Stimulated activated CD4-positive, alpha-beta T cell treated with anti-CD3 and anti-CD28 coated beads, Interleukin-12 subunit alpha, Interleukin-12 subunit beta, amount 100 ng/mL, for 24 hours (primary cell): ENCODE results near the gene SYCE1.
"Not testable (repeated sequence)": the region's sequence is repeated elsewhere in the genome, so short reads cannot be mapped to it uniquely, and the experiment has no call there.

Experiments used
- DNase-seq, 2 experiments: peaks; one replicate each; pipeline ENCODE4 v3.0.0-alpha.2; 2020; ENCODE audit warnings: low read depth in 2 of 2

SYCE1 gene

GRCh38 chr10:133565441-133566294 is at the start of gene SYCE1:
SYCE1 (minus strand) TSS chr10:133565583; CDS start chr10:133565529, 54 bp downstream.
- DNase-seq: no peak

- DNase-seq: no peak
Observed at GRCh38 chr10:133614830-133615580, 49.6 kb upstream of the SYCE1 start.

GRCh38 chr10:133613699-133614098 is 48.3 kb upstream of the SYCE1 start:
- no peak for DNase-seq

GRCh38 chr10:133611079-133611478 is 45.7 kb upstream of the SYCE1 start:
- DNase-seq: no peak

- DNase-seq: no peak
Observed at GRCh38 chr10:133608855-133609254, 43.5 kb upstream of the SYCE1 start.

DNA sequence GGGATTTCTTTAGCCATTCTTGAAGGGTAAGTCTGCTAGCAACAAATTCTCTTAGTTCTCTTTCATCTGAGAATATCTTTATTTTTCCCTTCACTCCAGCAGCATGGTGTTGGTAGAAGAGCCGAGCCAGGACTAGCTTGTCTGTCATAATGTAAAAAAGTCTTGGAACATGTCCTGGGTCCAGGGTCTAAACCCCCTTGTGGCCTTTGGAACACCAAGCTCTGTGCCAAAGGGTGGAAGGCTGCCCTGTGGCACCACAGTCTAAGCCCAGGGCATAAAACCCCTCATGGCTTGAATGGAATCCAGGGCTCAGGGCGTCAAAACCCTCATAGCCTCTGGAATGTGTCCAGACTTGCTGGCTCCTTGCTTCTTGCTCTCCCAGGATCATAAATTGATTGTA is 38.1 kb upstream of the SYCE1 start:
- not testable (repeated sequence) for DNase-seq

DNA sequence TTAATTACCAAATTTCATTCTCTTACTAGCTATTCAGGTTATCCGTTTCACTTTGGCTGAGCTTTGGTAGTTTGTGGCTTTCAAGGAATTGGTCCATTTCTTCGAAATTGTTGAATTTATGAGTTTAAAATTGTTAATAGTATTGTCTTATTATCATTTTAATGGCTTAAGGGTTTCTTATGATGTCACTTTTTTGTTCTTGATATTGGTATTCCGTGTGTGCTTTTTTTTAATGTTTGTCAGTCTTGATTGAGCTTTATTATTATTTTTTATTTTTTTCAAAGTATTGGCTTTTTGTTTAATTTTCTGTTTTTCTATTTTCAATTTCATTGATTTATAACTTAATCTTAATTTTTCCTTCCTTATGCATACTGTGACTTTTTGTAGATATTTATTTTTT is 35.3 kb upstream of the SYCE1 start:
- no peak for DNase-seq

DNA sequence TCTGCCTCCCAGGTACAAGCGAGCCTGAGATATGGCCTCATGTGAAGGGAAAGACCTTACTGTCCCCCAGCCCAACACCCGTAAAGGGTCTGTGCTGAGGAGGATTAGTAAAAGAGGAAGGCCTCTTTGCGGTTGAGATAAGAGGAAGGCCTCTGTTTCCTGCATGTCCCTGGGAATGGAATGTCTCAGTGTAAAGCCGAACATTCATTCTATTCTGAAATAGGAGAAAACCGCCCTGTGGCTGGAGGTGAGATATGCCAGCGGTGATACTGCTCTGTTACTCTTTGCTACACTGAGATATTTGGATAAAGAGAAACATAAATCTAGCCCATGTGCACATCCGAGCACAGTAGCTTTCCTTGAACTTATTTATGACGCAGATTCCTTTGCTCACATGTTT is 34.5 kb upstream of the SYCE1 start:
- DNase-seq: not testable (repeated sequence)

DNA sequence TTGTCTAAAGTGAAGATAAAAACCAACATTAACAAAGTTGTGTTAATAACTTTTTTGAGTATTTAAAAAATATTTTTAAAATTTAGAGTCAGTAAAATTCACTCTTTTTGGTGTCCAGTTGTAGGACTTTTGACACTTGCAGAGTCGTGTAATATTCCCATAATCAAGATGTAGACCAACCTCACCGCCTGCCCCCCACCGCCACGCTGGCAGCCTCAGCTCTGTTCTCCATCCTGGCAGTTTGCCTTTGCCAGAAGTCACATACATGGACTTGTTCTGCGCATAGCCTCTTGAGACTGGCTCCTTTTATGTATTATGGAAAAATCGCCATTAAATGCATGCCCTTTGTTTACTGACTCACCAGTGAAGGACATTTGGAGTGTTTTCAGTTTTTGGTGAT is 27.3 kb upstream of the SYCE1 start:
- DNase-seq: no peak

DNA sequence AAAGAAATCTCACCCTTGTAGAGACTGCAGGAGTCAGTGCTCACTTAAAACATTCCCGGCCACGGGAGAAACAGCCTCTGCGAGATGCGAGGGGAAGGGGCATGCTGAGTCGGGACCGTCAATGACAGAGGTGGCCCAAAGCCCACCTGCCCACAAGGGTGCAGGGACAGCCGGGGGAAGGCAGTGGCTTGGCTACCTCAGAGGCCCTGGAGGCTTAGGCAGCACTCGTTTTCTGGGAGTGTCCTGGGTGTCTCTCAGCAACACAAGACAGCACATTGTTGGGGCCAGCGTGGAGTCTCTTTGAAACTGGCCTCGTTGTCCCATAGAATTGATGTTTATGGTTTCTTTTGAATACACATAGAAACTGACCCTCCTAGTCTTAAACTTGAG is 25.6 kb upstream of the SYCE1 start:
- no peak for DNase-seq

DNA sequence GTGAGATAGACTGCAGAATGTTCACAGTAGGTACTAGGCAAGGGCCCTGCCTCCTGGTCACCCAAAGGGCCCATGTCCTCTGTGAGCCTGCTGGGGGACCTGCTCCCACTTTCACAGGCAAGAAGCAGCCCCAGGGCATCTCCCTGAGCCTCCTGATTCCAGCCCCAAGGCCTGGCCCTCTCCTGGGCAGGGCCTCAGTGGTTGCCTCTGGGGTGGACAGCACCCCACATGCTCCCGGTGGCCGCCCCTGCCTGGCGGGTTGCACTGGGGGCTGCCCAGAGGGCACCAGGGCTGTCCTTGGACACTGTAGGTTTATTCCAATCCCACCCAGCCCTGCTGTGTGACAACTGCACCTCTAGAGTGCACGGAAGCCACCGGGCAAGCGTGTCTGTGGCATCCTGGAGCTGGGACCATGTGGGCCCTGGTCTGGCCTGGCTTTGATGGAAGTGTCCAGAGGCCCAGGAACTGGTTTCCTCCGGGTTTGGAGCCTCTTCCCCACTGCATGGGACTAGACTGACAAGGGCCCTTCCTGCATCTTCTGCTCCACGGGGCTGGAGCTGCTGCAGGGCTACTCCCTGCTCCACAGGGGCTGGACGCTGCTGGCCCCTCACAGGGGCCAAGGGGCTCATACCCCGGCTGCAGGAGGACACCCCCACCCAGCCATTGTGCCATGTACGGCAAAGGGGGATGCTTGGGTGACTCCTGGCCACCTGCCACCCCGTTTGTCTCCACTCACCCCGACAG is 25.0 kb upstream of the SYCE1 start:
- DNase-seq: no peak

GRCh38 chr10:133577037-133577436 is 11.7 kb upstream of the SYCE1 start:
- DNase-seq: not testable (repeated sequence)

- DNase-seq: not testable (repeated sequence)
Observed at GRCh38 chr10:133573460-133573859, 8.1 kb upstream of the SYCE1 start.

- not testable (repeated sequence) for DNase-seq
Observed at GRCh38 chr10:133572055-133572454, 6.7 kb upstream of the SYCE1 start.

- DNase-seq: not testable (repeated sequence)
Observed at GRCh38 chr10:133569801-133570200, 4.4 kb upstream of the SYCE1 start.

GRCh38 chr10:133568831-133569527 is 3.6 kb upstream of the SYCE1 start:
- not testable (repeated sequence) for DNase-seq

- no peak for DNase-seq
Observed at GRCh38 chr10:133568287-133568614, 2.9 kb upstream of the SYCE1 start.

DNA sequence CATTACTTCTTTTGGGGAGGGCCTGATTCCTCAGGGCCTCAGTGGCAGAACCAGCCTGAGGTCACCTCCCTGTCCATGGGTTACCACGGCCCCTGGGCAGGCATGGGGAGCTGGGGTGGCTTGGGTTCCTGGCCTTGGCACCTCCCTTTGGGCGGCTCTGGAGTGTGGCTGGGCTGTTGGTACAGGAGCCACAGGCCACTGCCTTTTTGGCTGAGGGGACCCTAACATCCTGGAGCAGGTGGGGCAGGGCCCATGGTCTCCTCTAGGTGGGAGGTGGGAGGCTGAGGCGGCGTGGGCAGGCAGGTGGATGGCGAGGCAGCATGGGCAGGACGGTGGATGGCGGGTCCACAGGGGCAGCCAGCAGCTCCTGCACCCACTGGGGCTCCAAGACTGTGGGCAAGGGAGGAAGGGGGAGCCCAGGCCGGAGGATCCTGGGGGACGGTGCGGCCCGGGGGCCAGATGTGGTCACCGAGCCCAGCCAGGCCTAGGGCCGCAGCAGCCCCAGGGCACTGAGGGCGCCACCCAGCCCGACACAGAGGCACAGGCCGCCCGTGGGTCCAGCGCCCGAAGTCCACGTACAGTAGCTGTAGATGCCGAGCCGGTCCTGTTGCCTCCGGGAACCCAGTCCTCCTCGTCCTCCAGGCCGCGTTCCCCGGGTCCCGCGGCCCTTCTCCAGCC is 2.4 kb upstream of the SYCE1 start:
- DNase-seq: no peak

GRCh38 chr10:133567119-133567518 is 1.7 kb upstream of the SYCE1 start:
- DNase-seq: no peak

DNA sequence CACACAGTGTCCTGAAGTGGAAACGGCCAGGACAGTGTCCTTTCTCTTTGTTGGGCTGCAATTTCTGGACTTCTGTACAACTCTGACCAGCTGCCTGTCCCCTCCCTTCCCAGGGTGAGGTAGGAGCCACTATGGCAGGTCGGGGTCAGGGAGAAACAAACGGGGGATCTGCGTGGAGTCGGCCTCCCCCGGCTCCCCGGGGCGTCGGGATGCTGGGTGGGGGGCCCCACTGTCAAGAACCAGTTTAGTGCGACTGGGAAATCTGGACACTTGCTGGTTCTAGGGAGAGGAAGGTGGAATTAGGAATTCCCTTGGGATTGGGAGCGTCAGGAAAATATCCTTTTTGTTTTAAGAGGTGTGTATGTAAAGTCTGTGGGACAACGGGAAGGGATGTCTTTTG is 567 bp downstream of the SYCE1 start:
- DNase-seq: no peak

- DNase-seq: no peak
Observed at GRCh38 chr10:133559216-133559615, 6.2 kb downstream of the SYCE1 start.
